ENCODE measurements around the gene CNGA4.
"Not testable (repeated sequence)": the region's sequence is repeated elsewhere in the genome, so short reads cannot be mapped to it uniquely, and the experiment has no call there.

CNGA4 gene

DNA sequence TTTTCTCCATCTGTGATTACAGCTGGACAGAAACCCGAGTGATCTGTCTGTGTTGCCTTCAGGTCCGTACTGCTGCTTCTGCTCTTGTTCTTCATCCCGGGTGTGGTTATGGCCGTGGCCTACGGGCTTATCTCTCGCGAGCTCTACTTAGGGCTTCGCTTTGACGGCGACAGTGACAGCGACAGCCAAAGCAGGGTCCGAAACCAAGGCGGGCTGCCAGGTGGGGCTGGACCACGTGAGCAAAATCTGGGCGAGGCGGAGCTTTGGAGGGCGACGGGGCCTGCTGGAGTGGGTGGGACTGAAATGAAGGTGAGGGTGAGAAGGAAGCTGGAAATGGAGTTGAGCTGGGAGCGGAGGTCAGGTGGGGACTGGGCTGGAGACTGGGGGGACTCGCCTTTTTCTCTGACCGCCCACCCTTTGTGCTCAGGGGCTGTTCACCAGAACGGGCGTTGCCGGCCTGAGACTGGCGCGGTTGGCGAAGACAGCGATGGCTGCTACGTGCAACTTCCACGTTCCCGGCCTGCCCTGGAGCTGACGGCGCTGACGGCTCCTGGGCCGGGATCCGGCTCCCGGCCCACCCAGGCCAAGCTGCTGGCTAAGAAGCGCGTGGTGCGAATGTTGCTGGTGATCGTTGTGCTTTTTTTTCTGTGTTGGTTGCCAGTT is 31.8 kb downstream of the CNGA4 start:
- no peak for DNase-seq

DNA sequence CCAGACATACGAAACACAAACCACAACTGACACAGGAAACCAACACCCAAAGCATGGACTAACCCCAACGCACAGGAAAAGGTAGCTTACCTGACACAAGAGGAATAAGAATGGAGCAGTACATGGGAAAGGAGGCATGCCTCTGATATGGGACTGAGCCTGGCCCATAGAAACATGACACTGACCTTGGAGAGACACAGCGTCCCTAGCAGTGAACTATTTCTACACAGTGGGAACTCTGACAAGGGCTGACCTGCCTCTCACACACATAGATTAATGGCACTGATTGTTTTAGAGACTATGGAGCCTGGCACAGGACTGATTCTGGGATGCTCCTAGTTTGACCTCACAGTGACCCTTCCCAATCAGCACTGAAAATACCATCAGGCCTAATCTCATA is 32.7 kb downstream of the CNGA4 start:
- DNase-seq, result no peak

DNA sequence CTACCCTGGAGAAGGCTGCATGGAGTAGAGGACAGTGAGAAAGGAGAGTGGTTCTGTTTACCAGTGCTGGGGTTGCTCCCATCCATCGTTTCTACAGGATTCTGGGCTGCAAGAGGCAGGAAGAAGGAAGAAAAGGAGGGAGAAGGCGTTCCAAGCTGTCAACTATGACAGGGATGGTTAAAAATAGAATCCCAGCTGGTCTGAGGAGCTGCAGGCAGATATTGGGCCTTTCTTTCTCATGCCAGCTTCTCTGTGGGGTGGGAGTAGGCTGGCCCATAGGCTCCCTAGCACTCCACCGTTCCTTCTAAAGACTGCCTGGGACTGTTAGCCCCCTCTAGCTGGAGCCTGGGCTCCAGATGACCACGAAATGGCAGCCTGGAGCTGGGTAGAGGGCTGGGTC is 34.3 kb downstream of the CNGA4 start:
- DNase-seq, result no peak

DNA sequence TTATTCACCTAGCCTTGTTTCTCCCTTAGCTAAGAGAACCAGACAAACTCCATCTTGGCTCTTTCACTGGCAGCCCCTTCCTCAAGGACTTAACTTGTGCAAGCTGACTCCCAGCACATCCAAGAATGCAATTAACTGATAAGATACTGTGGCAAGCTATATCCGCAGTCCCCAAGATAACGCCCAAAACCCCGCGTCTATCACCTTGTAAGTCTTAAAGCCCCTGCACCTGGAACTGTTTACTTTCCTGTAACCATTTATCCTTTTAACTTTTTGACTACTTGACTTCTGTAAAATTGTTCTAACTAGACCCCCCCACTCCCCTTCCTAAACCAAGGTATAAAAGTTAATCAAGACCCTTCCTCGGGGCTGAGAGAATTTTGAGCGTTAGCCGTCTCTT is 41.9 kb downstream of the CNGA4 start:
- DNase-seq, result not testable (repeated sequence)

DNA sequence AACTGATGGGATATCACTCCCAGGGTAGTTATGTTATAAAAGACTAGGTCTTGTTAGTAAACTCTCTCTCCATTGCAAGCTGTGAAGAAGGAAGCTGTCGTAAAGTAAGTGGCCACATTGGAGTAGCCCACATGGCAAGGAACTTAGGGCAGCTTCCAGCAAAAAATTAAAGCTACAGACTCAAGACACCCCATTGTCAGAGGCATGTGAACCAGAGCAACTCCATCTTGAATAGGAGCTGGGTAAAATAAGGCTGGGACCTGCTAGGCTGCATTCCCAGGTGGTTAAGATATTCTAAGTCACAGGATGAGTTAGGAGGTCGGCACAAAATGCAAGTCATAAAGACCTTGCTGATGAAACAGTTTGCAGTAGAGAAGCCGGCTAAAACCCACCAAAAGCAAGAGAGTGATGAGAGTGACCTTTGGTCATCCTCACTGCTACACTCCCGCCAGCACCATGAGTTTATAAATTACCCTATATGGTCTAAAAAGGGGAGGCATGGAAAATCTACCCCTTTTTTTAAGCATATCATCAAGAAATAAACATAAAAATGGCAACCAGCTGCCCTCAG is 44.6 kb downstream of the CNGA4 start:
- no peak for DNase-seq

DNA sequence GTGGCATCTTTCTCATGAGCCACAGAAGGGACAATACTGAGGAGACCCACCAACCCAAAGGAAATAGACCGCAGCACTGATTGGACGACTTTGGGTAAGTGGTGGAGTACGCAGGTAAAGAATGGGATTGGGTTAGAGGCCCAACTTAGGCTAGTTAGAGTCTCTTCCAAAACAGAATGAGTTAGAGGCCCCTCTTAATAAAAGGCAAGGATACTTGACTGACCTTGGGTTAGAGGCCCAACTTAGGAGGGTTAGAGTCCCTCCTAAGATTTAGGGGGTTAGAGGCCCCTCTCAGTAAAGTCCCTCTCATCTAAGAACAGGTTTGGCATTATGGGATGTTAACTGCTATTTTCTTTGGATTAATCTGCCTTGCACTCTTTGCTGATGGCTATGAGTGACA is 45.4 kb downstream of the CNGA4 start:
- no peak for DNase-seq

DNA sequence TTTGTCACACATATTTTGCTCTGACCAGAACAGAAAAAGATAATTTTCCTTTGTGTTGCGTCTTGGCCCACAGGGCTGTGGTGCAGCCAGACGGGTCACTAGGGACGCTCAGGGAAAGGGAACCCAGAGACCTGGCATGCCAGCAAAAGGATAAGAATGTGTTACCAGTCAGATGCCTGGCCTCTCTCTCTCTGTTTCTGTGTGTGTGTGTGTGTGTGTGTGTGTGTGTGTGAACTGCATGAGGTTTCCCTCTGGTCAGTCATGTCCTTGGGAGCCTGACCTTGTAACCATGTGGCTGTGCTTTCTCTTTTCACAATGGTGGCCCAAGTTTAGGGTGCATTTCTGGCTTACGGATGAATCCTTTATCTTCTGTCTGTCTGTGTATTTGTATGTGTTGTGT is 46.1 kb downstream of the CNGA4 start:
- DNase-seq, result no peak
